ENCODE data around the gene BYSL. TPM values are rescaled to one million over a fixed set of nuclear protein-coding genes. Genes with fewer than 3 reads are reported as not detected.

The BYSL gene
- total RNA-seq, 1 experiment from 2014 or later = 50.8 TPM

- ChIA-PET CTCF (interaction anchor here (1.4 to 8.9 kb wide), 10 partner anchors 16 to 158 kb away, joined by 4 to 112 read pairs (median 9); partner anchors contain the start of genes BYSL, FRS3, MED20 and TAF8), POLR2A (interaction anchor here (1.0 to 1.8 kb wide), 3 partner anchors 17 to 112 kb away, joined by 4 to 8 read pairs (median 6); partner anchors contain the start of genes BYSL, MED20 and TAF8)
- no peak overlapping the region for H3K4me3 Mint-ChIP-seq
- TF ChIP-seq IRF1 (CRISPR knock-in tag; IDR thresholded peaks at IDR 0.05) (no peak), TCF7 (CRISPR knock-in tag; IDR thresholded peaks at IDR 0.05; ENCODE audit: low read depth) (no peak), AR (CRISPR knock-in tag; IDR thresholded peaks at IDR 0.05) (no peak), NR3C1 (CRISPR knock-in tag; conservative IDR thresholded peaks at IDR 0.05; ENCODE audit: low read depth) (no peak), USF1 (CRISPR knock-in tag; IDR thresholded peaks at IDR 0.05) (no peak), ATF1 (CRISPR knock-in tag; IDR thresholded peaks at IDR 0.05) (no peak), PRDM15 (CRISPR knock-in tag; IDR thresholded peaks at IDR 0.05) (no peak), SMAD3 (CRISPR knock-in tag; IDR thresholded peaks at IDR 0.05; ENCODE audit: borderline replicate concordance) (no peak), E2F1 (CRISPR knock-in tag; IDR thresholded peaks at IDR 0.05) (no peak), TEAD4 (CRISPR knock-in tag; IDR thresholded peaks at IDR 0.05) (no peak), SMAD4 (CRISPR knock-in tag; IDR thresholded peaks at IDR 0.05) (no peak), MYBL2 (CRISPR knock-in tag; IDR thresholded peaks at IDR 0.05) (no peak), JAZF1 (CRISPR knock-in tag; IDR thresholded peaks at IDR 0.05) (no peak), GRHL2 (CRISPR knock-in tag; IDR thresholded peaks at IDR 0.05; ENCODE audit: insufficient replicate concordance, severe bottlenecking) (no peak), ATF2 (CRISPR knock-in tag; IDR thresholded peaks at IDR 0.05; ENCODE audit: borderline replicate concordance, low read depth) (no peak), MAX (CRISPR knock-in tag; IDR thresholded peaks at IDR 0.05) (no peak)
- H3K27ac Mint-ChIP-seq = no peak overlapping the region; the same call in 1 of the 2 replicates
- no peaks in the 10 kb centered on the region for H3K27me3 Mint-ChIP-seq (ENCODE audit: low read depth)
- DNase-seq (ENCODE audit: low spot score) = no peak
- no peaks in the 10 kb centered on the region for H3K9me3 Mint-ChIP-seq
- H3K36me3 Mint-ChIP-seq = peaks cover 10% of the 10 kb centered on the region
- ATAC-seq = no peak
- H3K4me1 Mint-ChIP-seq = peaks cover 34% of the 10 kb centered on the region
These were observed 16.7 kb downstream of the BYSL start for GRCh38 chr6:41937861-41938574.
